Measurements from ENCODE around the gene IRF2BP2.

DNA sequence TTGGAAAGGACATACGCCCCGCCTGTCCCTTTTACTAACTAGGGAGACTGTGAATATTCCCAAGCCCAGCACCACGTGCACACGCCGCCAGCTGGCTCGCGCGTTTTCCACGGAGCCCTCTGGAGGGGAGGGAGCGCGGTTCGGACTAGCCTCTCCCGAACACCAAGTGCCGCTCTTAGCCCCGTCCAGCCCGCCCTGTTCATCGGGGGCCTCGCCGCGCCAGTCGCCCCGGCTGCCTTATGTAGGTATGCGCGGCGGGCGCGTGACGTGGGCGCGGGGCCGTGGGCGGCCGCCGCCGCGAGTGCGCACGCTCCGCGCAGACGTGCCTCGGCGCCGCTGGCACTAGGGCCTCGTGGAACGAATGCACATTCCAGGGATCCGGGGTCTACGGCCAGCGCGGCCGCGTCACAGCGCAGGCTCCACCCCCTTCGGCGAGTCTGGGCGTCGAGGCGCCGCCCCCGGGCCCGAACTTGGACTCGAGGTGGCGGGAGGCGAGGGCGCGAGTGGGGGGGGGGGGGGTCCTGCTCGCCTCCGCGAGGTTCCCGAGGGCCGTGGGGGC, 767 bp upstream of the IRF2BP2 start:
- TF ChIP-seq CTCF (IDR thresholded peaks at IDR 0.05; ENCODE audit: insufficient read depth, low read depth, low read length) (no peak), EZH2 (IDR thresholded peaks at IDR 0.05; ENCODE audit: insufficient read depth, low read length) (no peak)
